ENCODE measurements around the gene RMND1.
"Not testable (repeated sequence)": the region's sequence is repeated elsewhere in the genome, so short reads cannot be mapped to it uniquely, and the experiment has no call there.

RMND1 gene

DNA sequence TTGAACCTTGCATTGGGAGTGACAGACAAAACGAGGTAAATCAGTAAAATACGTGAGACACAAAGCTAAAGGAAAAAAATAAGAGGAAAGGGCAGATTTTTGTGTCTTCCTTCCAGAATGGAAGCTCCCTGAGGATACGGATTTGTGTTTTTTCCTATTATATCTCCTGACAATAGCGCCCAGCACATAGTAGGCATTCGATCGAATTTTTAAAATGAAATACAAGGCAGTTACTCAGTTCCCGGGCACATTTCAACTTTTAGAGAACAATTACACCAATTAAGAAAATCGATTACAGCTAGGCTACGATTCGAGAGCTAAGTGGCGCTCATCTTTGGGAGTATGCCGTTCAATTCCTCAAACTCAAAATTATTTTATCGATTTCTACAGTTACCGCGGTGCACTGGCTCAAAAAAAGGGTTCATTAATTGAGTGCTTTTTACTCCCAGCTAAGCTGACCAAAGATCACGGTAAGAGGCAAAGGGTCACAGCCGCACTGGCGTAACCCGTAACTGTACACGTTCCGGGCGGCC is 443 bp downstream of the RMND1 start:
- no peak for DNase-seq

DNA sequence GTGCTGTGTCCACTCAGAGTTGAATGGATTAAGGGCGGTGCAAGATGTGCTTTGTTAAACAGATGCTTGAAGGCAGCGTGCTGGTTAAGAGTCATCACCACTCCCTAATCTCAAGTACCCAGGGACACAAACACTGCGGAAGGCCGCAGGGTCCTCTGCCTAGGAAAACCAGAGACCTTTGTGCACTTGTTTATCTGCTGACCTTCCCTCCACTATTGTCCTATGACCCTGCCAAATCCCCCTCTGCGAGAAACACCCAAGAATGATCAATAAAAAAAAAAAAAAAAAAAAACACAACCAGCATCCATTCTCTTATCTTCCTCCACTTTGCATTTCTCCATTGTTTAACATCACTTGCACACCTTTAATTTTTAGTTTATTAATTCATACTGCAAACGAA is 998 bp downstream of the RMND1 start:
- not testable (repeated sequence) for DNase-seq

DNA sequence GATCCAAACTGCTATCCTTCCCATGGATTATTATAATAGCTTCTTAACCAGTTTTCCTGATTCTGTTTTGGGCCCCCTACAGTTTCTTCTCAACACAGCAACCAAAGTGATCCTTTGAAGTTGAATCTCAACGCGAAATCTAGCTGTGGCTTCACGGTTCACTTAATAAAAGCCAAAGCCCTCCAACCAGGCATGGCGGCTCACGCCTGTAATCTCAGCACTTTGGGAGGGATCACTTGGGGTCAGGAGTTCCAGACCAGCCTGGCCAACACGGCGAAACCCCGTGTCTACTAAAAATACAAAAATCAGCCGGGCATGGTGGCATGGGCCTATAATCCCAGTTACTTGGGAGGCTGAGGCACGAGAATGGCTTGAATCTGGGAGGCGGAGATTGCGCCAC is 3.3 kb downstream of the RMND1 start:
- no peak for DNase-seq

DNA sequence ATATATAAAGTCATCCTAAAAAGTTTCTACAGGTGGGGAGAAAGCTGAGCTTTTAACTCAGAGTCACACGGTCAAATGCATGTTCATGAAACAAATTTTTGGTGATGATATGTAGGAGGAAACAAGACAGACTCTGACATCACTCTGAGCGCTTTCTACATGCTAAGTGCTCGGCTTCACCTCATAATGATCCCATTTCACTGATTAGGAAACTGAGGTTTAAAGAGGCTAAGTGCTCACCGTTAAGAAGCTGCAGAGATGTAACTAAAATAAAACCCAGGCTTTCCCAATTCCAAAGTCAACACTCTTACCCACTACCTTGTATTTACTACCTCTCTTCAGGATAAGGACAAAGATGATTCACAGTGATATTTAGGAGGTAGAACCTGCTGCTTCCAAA is 4.7 kb downstream of the RMND1 start:
- no peak for DNase-seq

DNA sequence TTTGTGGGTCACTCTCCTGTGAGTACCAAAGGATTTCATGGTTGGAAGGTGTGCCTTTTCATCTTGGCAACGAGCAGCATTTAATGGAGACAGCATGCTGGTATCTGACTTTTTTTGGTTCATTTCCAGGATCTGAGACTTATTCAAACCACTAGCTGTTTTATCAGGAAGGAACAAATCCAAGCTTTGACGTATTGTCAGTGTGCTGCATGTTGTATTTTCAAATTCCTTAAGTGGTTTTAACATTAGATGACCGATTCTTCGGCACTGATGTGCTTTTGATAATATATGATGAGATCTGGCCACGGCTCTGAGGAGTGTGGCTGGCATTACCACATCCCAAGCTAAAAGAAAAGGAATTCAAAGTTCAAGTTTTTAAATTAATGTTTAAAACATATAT is 6.4 kb downstream of the RMND1 start:
- no peak for DNase-seq

DNA sequence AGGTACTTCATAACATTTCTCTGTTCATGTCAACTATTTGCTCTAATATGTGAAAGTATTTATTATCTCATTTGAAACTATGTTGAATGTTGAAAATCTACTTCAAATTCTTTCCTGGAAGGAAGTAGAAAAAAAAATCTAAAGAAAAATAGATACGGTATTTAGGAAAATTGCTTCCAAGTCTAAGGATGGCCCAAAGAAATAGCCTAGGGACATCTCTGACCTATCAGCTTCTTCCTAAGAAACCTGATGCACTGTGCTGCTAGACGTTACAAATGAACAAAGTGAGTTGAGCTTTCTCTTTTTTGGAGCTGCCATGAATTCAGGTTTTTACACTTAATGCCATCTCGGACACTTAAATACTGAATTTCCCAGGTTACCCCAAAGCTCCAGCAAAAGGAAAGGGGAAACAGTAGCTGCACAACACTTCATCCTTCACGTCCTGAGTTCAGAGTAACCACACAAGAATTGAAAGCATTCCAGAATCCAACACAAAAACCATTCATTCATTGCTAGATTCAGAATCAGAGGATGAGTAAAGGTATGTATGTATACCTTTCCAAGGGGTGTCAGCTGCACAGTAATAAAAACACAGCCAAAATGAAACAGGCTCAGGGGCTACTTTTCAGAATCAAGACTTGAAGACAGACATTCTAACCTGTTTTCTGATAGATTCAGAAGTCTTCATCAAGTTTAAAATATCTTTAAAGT is 7.9 kb downstream of the RMND1 start:
- no peak for DNase-seq

DNA sequence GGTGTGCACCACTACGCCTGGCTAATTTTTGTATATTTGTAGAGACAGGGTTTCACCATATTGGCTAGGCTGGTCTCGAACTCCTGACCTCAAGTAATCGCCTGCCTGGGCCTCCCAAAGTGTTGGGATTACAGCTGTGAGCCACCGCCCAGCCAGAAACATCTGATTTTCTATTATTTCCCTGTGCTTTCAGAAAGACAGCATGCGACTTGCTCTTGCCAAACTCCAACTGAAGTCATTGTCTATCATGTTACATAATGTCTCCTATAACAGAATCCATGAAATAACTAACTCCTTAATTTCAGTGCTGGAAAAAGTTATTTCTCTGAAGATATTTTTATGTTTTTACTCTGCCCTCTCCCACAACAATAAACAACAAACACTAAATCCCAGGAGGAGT is 8.5 kb downstream of the RMND1 start:
- DNase-seq: no peak

DNA sequence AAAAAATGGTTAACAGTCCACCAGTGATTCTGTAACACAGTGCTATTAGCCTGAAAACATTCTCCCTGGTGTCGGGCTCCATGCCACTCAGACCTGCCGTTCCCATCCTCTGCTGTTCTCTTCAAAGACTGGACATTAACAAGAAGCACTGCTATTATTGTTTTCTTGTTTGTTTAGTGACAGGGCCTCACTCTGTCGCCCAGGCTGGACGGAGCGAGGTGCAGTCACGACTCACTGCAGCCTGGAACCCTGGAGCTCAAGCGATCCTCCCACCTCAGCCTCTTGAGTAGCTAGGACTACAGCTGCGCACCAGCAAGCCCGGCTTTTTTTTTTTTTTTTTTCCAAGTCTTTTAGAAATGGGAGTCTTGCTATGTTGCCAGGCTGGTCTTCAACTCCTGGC is 9.6 kb downstream of the RMND1 start:
- DNase-seq: no peak

DNA sequence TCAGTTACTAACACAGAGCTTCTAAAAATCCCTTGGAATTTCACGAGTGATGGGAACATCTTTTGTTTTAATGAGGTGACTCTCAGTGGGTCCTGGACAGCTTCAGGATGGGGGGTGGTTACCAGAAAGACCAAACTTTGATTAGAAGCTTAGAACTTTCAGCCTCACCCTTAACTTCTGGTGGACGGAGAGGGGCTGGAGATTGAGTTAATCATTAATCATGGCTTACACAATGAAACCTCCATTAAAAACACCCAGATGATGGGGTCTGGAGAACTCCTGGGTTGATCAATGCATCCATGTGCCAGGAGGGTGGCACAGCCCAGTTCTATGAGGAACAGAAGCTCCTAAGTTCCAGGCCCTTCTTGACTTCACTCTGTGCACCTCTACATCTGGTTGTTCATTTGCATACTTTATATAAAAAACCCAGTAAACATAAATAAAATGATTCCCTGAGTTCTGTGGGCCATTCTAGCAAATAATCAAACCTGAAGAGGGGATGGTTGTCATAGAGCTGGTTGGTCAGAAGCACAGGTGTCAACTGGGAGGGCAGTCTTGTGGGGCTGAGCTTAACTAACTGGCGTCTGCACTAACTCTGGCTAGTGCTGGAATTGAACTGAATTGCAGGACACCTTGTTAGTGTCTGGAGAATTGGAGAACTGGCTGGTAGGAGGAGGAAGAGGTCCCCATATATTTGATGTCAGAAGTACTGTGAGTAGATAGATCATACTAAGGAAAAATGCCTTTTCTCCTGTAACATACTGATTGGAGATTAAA is 10.3 kb downstream of the RMND1 start:
- no peak for DNase-seq

DNA sequence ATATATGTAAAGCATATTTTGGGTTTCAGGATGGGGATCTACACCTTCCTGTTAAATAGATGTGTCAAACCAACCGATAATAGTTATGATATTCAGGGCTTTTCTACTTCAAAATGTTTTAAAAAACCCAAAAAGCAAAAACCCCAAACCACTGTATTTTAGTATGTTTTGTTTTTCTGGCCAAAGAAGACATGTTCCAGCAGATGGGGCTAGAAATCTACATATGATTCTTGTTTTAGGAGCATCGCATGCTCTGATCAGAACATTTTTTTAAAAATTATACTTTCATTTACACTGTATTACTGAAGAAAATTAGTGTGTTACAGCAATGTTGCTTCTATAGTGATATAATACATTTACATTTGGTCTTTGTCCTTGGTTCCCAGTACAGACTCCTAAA is 11.0 kb downstream of the RMND1 start:
- no peak for DNase-seq

DNA sequence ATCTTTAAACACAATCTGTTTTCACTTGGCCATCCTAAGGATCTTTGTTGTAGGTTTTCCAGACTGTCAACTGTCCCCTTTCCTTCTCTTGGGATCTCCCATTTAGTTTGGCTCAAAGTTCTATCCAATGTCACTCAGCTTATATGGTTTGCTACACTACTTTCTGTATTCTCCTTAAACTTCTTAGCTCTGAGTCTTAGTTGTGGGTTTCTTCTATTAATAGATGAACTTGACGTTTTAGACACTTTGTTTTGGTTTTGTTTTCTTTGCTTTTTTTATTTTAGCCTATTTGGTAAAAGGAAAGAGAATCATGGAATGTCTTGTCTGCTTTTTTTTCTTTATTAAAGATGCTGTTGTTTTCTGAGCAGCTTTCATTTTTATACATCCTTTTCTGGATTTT is 11.4 kb downstream of the RMND1 start:
- no peak for DNase-seq

DNA sequence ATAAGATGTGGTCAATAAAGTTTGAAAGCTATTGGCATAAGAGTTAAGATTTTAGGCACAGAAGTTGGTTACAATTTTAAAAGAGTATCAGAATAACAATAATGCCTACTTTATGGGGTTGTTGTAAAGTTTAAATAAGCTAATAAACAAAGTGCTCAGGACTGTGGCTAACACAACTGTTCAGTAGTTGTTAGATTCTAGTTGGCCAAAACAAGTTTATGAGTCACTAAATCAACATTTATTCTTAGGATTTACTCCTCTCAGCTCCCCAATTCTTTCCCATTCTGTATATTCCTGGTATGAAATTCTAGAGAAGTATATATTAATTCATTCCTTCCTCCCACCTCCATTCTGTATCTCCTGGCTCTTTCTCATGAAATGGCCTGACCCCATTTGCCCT is 14.5 kb downstream of the RMND1 start:
- DNase-seq: no peak

DNA sequence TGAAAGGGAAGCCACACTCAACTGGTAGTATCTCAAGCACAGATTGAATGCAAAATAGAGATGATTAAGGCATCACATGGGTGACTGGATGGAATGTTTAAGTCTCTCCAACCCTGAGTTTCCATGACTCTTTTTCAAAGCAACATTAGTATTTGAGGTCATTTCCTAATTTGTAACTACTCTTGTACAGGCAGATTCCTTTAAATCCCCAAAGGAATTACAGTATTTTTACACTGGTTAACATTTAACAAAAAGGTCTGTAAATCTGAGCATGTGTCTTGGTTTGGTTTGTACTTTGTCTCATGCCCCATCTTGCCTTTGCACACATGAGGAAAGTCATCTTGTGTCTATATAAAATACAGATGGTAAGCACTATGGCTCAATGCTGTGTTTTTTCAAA is 15.1 kb downstream of the RMND1 start:
- no peak for DNase-seq

DNA sequence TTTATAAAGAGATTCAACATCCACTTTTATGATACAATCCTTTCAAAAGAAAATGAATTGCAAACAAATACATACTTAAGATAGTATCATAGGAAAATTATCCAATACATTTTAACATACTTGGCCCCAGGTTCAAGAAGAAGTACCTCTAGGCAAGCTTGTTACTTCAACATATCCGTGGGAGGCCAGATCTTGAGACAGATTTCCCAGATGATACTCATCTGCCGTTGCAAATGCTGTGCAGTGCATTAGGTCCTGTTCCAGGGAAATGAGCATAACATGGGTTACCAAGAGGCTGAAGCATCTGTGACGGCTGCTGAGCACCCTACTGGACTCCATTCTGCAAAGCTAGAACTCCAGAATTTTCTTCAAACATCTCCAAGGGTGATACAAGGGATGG is 15.6 kb downstream of the RMND1 start:
- DNase-seq: no peak

DNA sequence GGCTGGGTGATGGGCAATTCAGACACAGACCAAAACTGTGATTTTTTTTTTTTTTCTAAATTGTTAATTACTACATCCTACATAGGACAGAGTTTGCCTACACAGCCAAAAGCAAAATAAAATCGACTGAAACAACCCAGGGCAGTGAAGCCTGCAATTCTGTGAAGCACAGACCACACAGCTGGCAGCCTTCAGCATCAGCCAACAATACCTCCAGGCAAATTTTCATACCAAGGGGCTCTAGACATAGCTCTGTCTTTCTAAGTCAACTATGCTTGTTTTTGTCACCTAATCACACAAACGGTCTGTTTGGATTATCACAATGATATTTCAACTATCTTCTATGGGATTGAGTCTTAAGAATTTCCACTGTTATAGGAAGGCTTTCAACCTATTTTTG is 17.6 kb downstream of the RMND1 start:
- DNase-seq: no peak

DNA sequence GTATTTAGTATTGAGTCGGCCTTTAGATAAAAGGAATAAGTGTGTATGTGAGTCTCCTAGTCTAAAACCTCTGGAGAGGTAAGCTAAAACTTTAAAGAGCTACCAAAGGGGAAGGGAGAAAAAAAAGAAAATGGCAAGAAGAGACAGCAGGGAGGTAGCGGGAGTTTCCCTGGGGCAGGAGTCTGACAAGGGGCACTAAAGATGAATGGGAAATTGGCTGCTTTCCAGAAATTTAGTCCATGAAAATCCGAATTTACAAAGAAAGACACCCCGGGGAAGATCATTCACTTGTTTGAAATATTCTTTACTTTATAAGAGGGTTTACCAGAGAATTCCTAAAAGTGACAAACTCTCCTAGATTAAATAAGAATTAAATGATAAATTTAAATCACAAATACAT is 19.3 kb downstream of the RMND1 start:
- no peak for DNase-seq

DNA sequence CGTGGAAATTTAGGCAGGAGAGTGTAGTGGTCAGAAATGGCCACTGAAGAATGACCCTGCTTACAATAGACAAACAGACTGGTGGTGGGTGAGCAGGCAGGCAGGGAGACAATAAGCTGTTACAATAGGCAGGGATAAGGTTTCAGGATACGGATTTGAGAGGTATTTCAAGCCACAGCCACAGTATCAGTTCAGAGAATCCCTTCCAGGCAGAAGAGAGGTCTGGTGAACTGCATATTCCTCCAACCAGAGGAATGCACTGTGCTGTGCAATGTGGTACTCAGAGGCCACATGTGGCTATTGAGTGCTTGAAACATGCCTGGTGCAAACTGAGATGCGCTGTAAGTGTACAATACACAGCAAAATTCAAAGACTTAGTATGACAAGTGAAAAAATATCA is 20.6 kb downstream of the RMND1 start:
- DNase-seq: no peak

DNA sequence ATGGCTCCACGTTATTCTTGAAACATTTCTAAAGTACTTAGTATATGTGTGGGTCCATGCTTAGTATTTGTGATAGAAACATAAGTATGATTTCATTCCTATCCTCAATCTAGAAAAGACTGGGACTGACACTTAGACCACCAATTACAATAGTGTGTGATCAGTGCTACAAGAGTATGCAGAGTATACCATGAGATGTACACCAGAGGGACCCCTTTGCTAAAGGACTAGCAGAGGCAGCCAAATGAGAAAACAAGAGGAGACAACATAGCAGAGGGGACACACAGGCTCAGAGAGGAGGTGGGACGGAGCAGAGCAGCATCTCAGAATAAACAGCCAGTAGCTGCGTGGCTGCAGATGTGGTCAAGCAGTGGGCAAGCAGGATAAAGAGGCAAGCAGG is 21.0 kb downstream of the RMND1 start:
- no peak for DNase-seq

DNA sequence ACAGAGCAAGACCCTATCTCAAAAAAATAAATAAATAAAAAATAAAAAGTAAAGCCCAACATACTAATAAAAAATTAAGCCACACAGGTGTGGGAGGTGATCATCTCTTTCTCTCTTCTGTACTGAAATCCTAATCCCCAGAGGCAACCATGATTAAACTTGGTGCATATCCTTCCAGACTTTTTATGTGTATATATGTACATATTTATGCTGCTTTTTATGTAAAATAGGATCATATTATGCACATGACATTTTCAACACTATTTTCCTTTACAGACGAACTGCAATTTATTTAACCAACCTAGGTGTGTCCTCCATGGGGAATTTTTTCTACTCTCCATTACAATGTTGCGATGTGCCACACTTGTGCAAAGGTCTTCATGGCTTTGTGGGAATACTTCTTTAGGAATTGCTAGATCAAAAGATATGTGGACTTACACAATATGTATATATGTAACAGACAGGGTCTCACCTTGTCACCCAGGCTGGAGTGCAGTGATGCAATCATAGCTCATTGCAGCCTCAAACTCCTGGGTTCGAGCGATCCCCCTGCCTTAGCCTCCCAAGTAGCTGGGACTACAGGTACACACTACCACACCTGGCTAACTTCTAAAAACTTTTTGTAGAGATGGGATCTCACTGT is 23.7 kb downstream of the RMND1 start:
- DNase-seq: no peak

DNA sequence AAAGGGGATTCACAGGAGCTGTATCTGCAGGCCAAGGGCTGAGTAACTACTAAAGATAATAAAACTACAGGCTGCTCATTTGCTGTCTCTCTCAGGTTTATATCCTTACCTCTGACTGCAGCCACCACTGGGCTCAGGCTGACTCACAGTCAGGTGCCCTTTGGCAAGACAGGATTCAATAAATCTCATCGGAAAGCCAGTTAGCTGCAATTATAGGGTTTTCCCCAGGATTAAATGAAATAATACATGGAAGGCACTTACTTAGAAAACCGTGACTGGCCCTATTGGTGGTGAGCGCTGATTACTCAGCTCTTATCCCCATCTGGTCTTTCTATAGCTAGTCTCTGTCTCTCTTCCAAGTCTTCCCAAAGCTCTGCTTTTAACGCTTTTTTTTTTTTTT is 26.4 kb downstream of the RMND1 start:
- DNase-seq: no peak

DNA sequence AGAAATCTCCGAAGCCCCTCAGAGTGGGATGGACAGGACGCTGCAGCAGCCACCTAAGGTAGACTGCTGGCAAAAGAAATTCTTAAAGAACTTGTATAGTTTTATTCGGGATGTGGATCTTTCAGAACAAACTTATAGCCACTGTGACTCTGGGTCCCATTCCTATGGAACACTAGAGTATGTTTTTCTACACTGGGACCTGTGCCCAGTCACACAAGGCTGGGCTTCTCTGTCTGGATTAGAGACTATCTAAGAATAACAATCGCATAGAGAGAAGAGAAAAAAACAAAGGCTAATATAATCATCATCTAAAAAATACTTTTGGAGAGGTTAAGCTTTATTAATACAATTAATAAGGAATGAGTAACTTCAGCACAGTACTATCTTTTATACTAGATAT is 28.9 kb downstream of the RMND1 start:
- no peak for DNase-seq

DNA sequence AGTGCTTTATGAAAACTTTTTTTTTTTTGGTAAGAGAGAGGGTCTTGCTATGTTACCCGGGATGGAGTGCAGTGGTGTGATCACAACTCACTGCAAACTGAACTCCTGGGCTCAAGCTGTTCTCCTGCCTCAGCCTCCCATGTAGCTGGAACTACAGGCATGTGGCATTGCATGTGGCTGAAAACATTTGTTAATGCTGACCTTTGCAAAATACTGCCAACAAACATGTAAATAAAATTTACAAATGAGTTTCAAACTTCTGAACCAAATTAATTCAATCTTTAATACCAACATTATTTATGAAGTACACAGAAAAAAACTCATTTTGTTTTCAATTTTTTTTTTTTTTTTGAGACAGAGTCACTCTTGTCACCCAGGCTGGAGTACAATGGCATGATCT is 34.4 kb downstream of the RMND1 start:
- DNase-seq: no peak

DNA sequence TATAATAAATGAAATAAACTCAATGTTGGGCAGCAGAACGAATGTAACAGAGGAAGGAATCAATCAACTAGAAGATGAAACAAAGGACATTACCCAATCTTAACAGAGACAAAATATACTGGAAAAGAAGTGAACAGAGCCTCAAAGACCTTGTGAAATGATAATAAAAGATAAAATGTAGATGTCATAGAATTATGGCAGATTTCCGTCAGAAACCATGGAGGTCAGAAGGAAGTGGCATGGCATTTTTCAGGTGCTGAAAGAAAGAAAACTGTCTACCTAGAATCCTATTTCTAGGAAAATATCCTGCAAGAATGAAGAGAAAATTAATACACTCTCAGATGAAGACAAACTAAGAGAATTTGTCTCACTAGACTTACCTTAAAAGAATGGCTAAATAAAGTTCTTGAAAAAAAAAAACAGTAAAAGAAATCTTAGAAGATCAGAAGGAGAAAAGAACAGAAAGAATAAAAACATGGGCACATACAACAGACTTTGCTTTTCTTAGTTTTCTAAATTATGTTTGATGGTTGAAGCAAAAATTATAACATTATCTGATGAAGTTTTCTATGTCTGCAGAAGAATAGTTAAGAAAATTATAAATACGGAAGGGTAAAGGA is 37.2 kb downstream of the RMND1 start:
- DNase-seq: no peak

All from stimulated activated CD4-positive, alpha-beta T cell treated with anti-CD3 and anti-CD28 coated beads, Interleukin-2, amount 100 ng/mL, for 24 hours (primary cell).